Uterus (tissue), 2 donors: ENCODE measurements around the gene ATP5MC2.

Source experiments
- CTCF ChIP-seq, 4 experiments: fragments of 200-600 bp in 2 of 4; fragments of 450-650 bp in 2 of 4; sonication (generic) in 2 of 4; IDR thresholded peaks; one replicate each; pipeline ENCODE4 v1.5.1; 2016 to 2019; ENCODE audit warnings: antibody characterized with exemption in 4 of 4, mild to moderate bottlenecking in 2 of 4, moderate library complexity in 1 of 4
- POLR2A ChIP-seq, 2 donors: fragments of 450-650 bp; IDR thresholded peaks; one replicate each; pipeline ENCODE4 v1.6.1; 2016; ENCODE audit warnings: antibody characterized with exemption in 2 of 2, mild to moderate bottlenecking in 1 of 2, moderate library complexity in 1 of 2

GRCh38 chr12:53659011-53659551, 16.8 kb downstream of the ATP5MC2 start:
- TF ChIP-seq POLR2A (IDR thresholded peaks at IDR 0.05) (no peak), CTCF (IDR thresholded peaks at IDR 0.05) (no peak)
